Progenitor cell of endocrine pancreas (in vitro differentiated cells): Measurements from ENCODE around the gene TSPAN4. TPM values are rescaled to one million over a fixed set of nuclear protein-coding genes. Genes with fewer than 3 reads are reported as not detected.

Experiments used
- DNase-seq: peaks from one replicate; pipeline ENCODE4 v3.0.0; 2021; ENCODE audit warnings: low spot score; ENCODE audit not compliant: unreplicated experiment
- H3K27ac Mint-ChIP-seq: 2 replicates; pipeline ENCODE4 v1.8.0; 2021; ENCODE audit warnings: mild to moderate bottlenecking, moderate library complexity, mixed read lengths
- H3K27me3 Mint-ChIP-seq: 2 replicates; pipeline ENCODE4 v1.8.0; 2021; ENCODE audit warnings: mixed read lengths
- H3K36me3 Mint-ChIP-seq: 2 replicates; pipeline ENCODE4 v1.8.0; 2022; ENCODE audit warnings: mixed read lengths; ENCODE audit not compliant: insufficient read depth
- H3K4me1 Mint-ChIP-seq: 2 replicates; pipeline ENCODE4 v1.8.0; 2021; ENCODE audit warnings: low read depth, mixed read lengths
- H3K4me3 Mint-ChIP-seq: 2 replicates; pipeline ENCODE4 v1.8.0; 2021; ENCODE audit warnings: low read depth, mild to moderate bottlenecking, moderate library complexity, mixed read lengths
- H3K9me3 Mint-ChIP-seq: 2 replicates; pipeline ENCODE4 v1.8.0; 2021; ENCODE audit warnings: low read depth, mixed read lengths
- CTCF ChIP-seq: fragments of 200-600 bp; sonication (generic); IDR thresholded peaks from one replicate; pipeline ENCODE4 v1.5.0; 2021; ENCODE audit warnings: antibody characterized with exemption, mild to moderate bottlenecking; ENCODE audit not compliant: unreplicated experiment
- total RNA-seq: library from RNA; stranded (reverse); gene quantifications from 2 replicates; pipeline ENCODE4 v1.2.1, GENCODE V29; 2021

TSPAN4 gene
- total RNA-seq, 1 donor from 2014 or later: 24.9 TPM

DNA sequence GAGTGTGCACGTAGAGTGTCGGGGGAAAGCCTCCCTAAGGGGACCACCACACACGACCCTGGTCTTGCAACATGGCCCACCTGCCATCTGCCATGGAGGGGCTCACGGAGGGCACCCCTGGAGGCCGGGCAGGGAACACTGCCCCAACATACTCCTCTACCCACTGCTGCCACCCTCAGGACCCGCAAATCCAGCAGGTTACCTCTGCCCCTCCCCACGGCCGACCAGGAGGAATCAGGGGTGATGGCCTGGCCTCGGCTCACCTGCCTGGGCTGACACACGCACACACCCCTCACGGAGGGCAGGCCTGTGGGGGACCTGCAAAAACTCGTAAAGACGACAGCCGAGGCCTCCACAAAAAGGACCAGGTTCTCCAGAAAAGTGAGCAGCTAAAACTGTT is 37.8 kb downstream of the TSPAN4 start:
- H3K4me3 Mint-ChIP-seq: no peak overlapping the region
- H3K27ac Mint-ChIP-seq: no peak overlapping the region
- no peaks in the 10 kb centered on the region for H3K4me1 Mint-ChIP-seq
- no peak for TF ChIP-seq CTCF
- H3K9me3 Mint-ChIP-seq: no peaks in the 10 kb centered on the region
- no peak for DNase-seq
- no peaks in the 10 kb centered on the region for H3K27me3 Mint-ChIP-seq
- peaks cover 12% of the 10 kb centered on the region for H3K36me3 Mint-ChIP-seq

DNA sequence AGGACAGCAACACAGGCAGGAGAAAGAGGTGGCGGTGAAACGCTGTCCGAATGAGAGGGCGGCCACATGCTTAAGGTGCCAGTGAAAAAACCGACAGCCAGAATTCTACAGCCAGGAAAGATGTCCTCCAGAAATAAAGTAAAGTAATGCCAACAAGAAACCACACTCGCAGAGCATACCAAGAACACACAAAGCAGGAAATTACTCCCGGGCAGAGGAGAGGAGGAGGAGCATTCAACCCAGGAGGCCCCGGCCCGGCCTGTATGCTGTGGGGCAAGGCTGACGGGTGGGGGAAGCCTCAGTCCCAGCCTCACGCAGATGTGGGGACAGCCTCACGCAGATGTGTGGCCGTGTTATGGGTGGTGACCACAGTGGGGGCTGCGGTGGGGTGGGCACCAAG is 39.9 kb downstream of the TSPAN4 start:
- Mint-ChIP-seq H3K27ac (no peak overlapping the region), H3K27me3 (no peaks in the 10 kb centered on the region), H3K4me1 (no peaks in the 10 kb centered on the region), H3K4me3 (no peak overlapping the region), H3K36me3 (peaks cover 14% of the 10 kb centered on the region), H3K9me3 (no peaks in the 10 kb centered on the region)
- DNase-seq: no peak
- no peak for TF ChIP-seq CTCF

DNA sequence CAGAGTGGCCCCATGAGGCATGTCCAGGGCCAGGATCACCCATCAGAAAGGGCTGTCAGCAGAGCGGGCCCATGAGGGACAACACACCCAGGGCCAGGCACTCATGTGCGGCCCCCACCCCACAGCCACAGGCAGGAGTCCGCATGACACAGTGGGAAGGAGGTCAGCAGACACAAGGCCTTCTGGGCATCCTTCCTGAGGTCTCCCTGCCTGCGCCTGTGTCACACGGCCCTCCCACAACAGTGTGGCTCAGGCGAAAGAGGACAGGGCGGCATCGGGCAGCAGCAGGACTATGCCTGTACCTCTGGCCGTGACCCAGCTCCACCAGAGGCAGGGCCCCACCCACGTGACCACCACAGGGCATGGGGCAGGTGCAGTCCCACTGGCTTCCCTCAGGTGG is 40.9 kb downstream of the TSPAN4 start:
- Mint-ChIP-seq H3K27ac (no peak overlapping the region), H3K27me3 (no peaks in the 10 kb centered on the region), H3K4me3 (no peak overlapping the region), H3K4me1 (no peaks in the 10 kb centered on the region), H3K36me3 (peaks cover 14% of the 10 kb centered on the region), H3K9me3 (no peaks in the 10 kb centered on the region)
- no peak for DNase-seq
- TF ChIP-seq CTCF: no peak

DNA sequence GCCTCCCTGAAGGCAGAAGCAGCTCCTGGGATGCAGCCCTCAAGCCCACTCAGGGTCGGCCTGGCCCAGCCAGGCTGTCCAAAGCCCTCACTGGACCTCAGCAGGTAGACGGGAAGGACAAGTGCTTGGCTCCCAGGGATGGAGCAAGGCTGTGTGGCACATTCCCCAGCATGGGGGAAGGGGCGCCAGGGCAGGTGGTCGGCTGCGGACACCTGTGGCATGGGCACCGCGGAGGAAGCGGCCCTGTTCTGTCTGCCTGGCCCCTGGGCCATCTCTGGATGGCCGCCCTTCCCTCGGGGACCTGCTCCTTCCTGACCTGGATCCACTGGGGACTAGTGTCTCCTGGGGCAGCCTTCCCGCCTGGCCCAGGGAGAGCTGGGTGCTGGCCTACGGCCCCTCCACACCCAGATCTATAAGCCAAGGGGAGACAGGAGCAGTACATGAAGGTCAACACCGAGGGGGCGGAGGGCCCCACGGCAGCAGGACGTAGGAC is 42.0 kb downstream of the TSPAN4 start:
- no peak for TF ChIP-seq CTCF
- Mint-ChIP-seq H3K4me1 (no peaks in the 10 kb centered on the region), H3K4me3 (no peak overlapping the region), H3K9me3 (no peaks in the 10 kb centered on the region), H3K27me3 (no peaks in the 10 kb centered on the region), H3K36me3 (peaks cover 12% of the 10 kb centered on the region), H3K27ac (no peak overlapping the region)
- no peak for DNase-seq

DNA sequence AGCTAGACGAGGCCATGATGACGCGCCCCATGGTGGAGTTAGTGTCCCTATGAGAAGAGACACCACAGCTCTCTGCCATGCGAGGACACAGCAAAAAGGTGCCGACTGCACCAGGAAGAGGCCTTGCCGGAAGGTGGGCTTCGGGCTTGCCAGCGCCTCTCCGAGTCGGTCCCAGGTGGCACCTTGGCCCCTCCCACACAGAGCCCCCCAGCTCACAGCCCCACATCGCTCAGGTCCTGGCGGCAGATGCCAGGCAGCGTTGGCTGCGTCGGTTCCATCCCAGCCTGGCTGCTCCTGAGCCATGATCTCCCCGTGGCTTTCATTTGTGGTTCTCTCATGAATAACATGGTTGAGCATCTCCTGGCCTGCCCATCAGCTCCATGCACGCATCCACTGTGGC is 43.9 kb downstream of the TSPAN4 start:
- Mint-ChIP-seq H3K27ac (no peak overlapping the region), H3K4me1 (no peaks in the 10 kb centered on the region)

More for the DNA sequence above, 43.9 kb downstream of the TSPAN4 start:
- Mint-ChIP-seq H3K9me3 (no peaks in the 10 kb centered on the region), H3K4me3 (no peak overlapping the region), H3K36me3 (peaks cover 10% of the 10 kb centered on the region), H3K27me3 (no peaks in the 10 kb centered on the region)
- no peak for DNase-seq
- TF ChIP-seq CTCF: no peak
